ENCODE data around the gene RTN1. TPM values are rescaled to one million over a fixed set of nuclear protein-coding genes. Genes with fewer than 3 reads are reported as not detected.

The RTN1 gene
- total and polyA plus RNA-seq, 2 experiments from 2014 or later = 4.2 to 4.3 TPM

GRCh38 chr14:59913187-59913586, 42.6 kb upstream of the RTN1 start (continued):
- TF ChIP-seq JUNB (IDR thresholded peaks at IDR 0.05; ENCODE audit: unreplicated experiment) = no peak
- no peak for TF ChIP-seq STAT1 (IDR thresholded peaks at IDR 0.05; ENCODE audit: unreplicated experiment)
- no peak for TF ChIP-seq POLR2AphosphoS5 (IDR thresholded peaks at IDR 0.05; ENCODE audit: low read depth)
- no peak for TF ChIP-seq NANOG (IDR thresholded peaks at IDR 0.05; ENCODE audit: borderline replicate concordance)
- no peak for TF ChIP-seq EZH2phosphoT487 (IDR thresholded peaks at IDR 0.05; ENCODE audit: unreplicated experiment)
- TF ChIP-seq CTCF (conservative IDR thresholded peaks at IDR 0.05; ENCODE audit: low read depth in 2 of 2) = no peak
- TF ChIP-seq EZH2 (IDR thresholded peaks at IDR 0.05; ENCODE audit: low read depth, unreplicated experiment) = no peak
- TF ChIP-seq ZNF331 (CRISPR knock-in tag; IDR thresholded peaks at IDR 0.05; ENCODE audit: low read depth) = no peak

- ATAC-seq = no peak
- Histone ChIP-seq H3K9me2 (ENCODE audit: insufficient read depth) (no peaks in the 10 kb centered on the region), H4K20me1 (replicated peaks; ENCODE audit: insufficient read depth) (0 out of 2 replicates have a peak, but pooled peaks cover 3% of the 10 kb centered on the region), H3K79me2 (replicated peaks; ENCODE audit: insufficient read depth) (no peaks in the 10 kb centered on the region), H3K4me1 (ENCODE audit: insufficient read depth) (peaks cover 6% of the 10 kb centered on the region; the same call in 1 of the 2 replicates), H3K27me3 (ENCODE audit: insufficient read depth) (no peaks in the 10 kb centered on the region), H2AFZ (no peak overlapping the region), H3F3A (replicated peaks; ENCODE audit: low read depth) (no peaks in the 10 kb centered on the region), H3K36me3 (ENCODE audit: insufficient read depth) (no peaks in the 10 kb centered on the region), H3K4me2 (no peak overlapping the region), H3K4me3 (no peak overlapping the region), H3K27ac (ENCODE audit: low read depth) (no peak overlapping the region)
- no peak overlapping the region for H3K27ac Mint-ChIP-seq
- H3K27me3 Mint-ChIP-seq (ENCODE audit: insufficient read depth, low read depth, poor library complexity) = no peaks in the 10 kb centered on the region
- H3K9me3 Mint-ChIP-seq = 0 out of 3 replicates have a peak, but pooled peaks cover 3% of the 10 kb centered on the region
- H3K36me3 Mint-ChIP-seq (ENCODE audit: low read depth) = peaks cover 19% of the 10 kb centered on the region
- peaks cover 5% of the 10 kb centered on the region; the same call in 2 of the 3 replicates for H3K4me1 Mint-ChIP-seq
- DNase-seq (ENCODE audit: low spot score) = no peak
- no peak overlapping the region for H3K4me3 Mint-ChIP-seq
- no peak for TF ChIP-seq ETS1 (IDR thresholded peaks at IDR 0.05)
- TF ChIP-seq EZH2phosphoT487 (IDR thresholded peaks at IDR 0.05; ENCODE audit: unreplicated experiment) = no peak
- no peak for TF ChIP-seq EZH2 (IDR thresholded peaks at IDR 0.05; ENCODE audit: low read depth, unreplicated experiment)
- TF ChIP-seq CTCF (conservative IDR thresholded peaks at IDR 0.05; ENCODE audit: low read depth in 2 of 2) = no peak
- no peak for TF ChIP-seq CREB1 (CRISPR knock-in tag; IDR thresholded peaks at IDR 0.05; ENCODE audit: low read depth)
- TF ChIP-seq STAT1 (IDR thresholded peaks at IDR 0.05; ENCODE audit: unreplicated experiment) = no peak
- TF ChIP-seq REST (IDR thresholded peaks at IDR 0.05; ENCODE audit: unreplicated experiment) = no peak
- TF ChIP-seq JUNB (IDR thresholded peaks at IDR 0.05; ENCODE audit: unreplicated experiment) = no peak
Measured at GRCh38 chr14:59912443-59912842, 41.9 kb upstream of the RTN1 start.
